HL-60/S4 (cell line): ENCODE measurements around the gene NAGS.
"Not testable (repeated sequence)": the region's sequence is repeated elsewhere in the genome, so short reads cannot be mapped to it uniquely, and the experiment has no call there.

ENCODE experiments used
- in situ Hi-C: fragments of 300-500 bp; cut with MboI; formaldehyde crosslinking; loops from 2 replicates; pipeline ENCODE4 v1.14.3; 2022; ENCODE audit warnings: low sequenced_read_pairs

The NAGS gene

DNA sequence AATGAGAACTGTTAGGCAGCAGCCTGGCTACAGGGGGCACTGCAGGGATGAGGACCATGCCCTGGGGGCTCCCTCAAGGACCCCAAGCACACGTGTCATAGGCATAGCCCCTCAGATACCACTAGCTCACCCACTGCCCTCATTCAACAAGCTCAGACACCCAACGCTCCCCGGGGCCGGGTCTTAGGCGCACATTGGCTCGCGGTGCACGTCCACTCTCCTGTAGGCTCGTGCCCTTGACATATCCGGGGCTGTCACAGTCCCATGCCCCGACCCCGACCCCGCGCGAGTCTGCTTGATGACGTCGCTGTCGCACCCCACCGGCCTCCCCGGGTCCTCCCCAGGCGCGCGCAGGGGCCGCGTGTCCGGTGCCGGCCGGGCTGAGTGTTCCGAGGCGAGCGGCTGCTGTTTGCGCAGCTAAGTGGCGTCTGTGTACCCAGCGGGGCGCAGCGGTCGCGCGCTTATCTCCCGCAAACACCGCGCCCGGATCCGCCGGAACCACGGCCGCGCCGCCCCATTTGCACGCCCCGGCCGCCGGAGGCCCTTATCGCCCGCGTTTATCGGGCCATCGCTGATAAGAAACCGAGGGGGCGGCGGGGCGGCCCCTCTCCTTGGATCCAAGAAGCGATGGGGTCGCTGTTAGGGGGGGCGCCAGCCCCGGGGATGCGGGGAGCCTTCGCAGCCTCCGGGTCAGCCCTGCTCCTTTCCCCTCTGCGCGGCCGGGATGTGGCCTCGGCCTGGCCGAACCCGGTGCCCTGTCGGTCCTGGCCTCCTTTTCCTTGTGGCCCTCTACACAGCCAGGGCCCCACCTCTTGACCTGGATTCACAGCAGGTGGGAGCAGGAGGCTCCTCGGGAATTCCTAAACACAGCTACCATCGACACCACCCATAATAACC is 20.7 kb upstream of the NAGS start:
- in situ Hi-C loops, result no loop called here

DNA sequence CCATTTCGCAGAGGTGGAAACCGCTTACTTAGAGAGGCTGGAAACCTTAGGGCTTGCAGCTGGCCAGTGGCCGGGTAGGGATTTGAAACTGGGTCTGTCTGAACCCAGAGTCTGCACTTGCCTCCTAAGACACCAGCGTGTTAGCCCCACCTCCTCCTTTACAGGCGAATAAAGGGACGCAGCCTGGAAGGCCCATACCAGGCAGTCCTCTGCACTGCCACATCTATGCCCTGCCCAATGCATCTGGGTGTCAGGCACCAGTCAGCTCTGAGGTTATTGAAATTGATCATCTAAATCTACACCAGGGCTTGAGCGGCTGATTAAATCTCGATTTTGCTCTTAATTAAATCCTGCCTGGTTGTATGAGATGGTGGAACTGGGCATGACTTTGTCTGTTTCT is 19.9 kb upstream of the NAGS start:
- in situ Hi-C loops, result no loop called here

DNA sequence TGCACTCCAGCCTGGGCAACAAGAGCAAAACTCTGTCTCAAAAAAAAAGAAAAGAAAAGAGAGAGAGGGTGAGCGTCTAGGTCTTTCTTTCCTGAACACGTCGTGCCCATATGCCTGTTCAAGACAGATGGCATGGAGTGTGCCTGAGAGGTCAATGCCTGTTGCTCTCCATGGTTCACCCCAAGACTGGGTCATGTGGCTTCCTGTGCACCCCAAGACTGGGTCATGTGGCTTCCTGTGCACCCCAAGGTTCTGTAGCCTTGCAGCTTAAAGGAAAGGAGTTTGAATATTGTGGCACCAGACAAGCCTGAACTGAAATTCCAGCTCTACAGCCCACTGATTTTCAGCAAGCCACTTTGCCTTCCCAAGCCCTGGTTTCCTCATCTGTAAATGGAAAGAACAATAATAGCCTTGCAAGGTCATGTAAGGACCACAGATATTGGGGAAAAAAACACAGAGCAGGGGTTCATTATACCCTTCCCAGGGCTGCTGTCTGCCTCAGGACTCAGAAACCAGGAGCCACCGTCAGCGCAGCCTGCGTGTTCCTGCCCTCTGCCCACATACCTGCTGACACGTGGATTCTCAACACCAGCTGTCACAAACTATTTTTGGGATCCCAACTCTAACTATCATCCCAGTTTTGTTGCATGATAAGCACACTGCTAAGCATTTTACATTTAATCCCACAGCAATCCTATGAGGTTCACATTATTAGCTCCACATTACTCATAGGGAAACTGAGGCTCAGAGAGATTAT is 18.0 kb upstream of the NAGS start:
- in situ Hi-C loops, result no loop called here

DNA sequence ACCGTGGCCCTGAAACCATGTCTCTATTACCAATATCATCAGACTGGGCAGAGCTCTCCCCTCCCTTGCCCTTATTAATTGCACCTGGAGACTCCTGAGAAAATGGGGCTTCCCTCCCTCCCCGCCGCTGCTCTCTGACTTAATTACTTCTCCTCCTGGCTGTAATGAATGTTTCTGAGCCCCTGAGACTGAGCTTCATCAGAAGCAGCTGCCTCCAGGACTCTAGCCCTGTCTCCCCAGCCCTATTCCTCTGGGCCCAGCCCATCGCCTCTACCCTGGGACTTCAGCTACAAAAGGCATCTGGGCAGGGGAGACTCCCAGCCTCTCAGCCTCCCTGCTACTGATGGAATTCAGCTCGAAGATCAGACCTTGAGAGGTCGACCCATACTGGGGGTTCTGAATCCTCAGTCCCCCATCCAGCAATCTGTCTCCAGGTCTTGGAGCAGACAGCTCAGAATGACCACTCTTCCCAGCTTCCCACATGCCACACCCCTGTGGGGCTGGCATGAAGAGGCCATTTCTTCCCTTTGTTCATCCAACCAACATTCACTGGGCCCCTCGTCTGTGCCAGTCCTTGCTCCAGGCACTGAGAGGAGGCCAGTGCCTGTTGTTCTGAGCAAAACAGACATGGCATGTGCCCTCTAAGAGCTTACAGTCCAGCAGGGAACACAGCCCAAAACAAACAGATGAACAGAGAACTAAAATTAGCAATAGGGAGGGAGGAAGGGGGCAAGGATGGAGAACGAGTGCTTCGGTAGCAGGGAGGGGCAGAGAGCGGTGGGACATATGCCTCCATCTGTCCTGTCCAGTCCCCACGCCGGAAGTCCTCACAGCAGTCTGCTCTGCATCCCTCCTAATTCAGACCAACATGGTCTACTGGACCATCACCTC is 17.0 kb upstream of the NAGS start:
- in situ Hi-C loops, result no loop called here

DNA sequence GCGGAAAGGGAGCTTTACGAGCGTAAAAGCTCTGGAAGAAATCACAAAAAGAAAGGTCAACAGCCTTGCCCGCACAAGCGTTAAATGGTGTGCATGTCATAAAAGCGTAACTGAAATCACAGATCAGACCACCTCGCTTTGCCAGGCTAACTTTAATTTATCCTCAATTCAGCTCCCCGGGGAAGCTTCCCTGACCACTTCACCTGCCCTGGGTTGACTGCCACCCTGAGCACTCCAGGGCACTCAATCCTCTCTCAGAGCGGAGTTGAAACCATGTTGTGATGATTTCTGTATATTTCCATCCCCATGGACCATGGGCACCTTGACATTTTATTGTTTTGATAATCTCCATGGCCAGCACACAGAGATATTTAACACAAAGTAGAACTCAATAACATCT is 16.1 kb upstream of the NAGS start:
- in situ Hi-C loops, result no loop called here

DNA sequence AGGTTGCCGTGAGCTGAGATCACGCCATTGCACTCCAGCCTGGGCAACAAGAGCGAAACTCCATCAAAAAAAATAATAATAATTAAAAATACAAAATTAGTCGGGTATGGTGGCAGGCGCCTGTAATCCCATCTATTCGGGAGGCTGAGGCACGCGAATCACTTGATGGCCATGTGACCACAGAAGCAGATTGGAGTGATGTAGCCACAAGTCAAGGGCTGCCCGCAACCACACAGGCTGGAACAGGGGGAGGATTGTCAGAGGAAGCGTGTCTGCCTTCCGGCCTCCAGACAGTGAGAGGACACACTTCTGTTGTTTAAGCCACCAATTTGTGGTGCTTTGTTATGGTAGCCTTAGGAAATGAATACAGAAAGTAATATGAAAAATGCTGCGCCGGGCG is 11.8 kb upstream of the NAGS start:
- in situ Hi-C loops, result no loop called here

DNA sequence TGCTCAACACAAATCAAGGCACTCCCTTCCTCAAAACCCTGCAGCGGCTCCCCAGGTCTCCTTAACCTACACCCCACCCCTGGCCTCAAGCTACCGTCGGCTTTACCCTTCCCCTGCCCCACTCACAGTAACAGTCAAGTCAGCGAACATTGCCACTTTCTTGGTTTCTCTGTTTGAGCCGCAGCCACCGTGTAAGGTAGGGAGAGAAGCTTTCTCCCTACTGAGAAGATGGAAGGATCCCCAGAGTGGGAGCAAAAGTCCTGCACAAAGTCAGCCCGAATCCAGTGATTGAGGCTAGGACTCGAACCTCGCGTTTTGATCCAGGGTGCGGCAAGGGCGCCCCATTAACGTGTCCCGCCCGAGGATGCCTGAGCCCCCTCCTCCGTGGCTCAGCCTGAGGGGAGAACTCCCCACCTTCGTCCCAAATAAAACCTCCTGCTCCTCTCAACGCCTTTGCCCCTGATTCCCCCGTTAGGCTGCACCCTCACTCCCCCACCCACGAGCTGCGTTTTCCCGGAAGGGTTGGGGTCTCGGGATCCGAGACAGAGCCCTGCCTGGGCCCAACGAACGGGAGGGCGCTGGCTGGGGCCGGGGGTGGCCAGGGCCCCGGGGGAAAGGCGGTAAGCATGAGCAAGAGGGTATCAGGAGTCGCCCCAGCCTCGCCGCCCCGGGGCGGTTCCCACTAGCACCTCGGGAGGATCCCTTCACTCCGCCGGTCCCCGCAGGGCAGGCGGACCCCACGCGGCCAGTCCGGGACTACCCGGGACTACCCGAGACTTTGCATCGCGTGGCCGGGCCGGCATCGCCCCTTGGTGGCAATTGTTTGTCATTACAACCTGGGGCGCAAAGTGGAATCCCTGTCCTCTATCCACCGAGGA is 9.9 kb upstream of the NAGS start:
- in situ Hi-C loops, result no loop called here

DNA sequence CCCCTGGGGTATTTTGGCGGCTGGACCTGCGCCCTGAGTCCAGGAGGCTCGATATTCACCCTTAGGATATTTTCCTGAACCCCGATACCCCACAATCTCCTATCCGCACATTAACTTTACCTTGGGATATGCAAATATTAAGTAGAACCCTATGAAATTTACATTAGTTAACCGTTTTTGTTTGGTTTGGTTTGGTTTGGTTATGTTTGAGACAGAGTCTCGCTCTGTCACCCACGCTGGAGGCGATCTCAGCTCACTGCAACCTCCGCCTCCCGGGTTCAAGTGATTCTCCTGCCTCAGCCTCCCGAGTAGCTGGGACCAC is 9.3 kb upstream of the NAGS start:
- in situ Hi-C loops, result no loop called here

DNA sequence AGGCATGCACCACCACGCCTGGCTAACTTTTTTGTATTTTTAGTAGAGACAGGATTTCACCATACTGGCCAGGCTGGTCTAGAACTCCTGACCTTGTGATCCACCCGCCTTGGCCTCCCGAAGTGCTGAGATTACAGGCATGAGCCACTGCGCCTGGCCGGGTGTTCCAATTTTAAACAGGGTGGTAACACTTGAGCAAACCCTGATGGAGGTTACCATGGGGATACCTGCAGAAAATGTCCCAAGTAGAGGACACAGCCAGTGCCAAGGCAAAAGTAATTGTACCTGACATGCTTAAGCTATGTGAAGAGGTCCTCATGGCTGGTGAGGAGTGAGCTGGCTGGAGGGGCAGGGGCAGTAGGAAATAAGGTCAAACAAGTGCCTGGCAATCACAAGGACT is 7.2 kb upstream of the NAGS start:
- in situ Hi-C loops, result not testable (repeated sequence)

DNA sequence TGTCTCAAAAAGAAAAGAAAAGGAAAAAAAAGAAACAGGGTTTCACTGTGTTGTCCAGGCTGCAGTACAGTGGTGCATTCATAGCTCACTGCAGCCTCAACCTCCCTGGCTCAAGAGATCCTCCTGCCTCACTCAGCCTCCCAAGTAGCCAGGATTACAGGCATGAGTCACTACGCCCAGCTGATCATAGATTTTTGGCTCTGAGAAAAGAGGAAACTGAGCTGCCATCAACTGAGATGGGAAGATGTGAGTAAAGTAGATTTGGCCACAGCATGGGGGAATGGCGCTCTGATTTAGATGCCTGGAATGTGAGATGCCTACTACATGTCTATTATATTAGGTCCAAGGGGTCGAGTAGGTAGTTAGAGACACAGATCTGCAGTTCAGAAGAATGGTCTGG is 5.9 kb upstream of the NAGS start:
- in situ Hi-C loops, result no loop called here

DNA sequence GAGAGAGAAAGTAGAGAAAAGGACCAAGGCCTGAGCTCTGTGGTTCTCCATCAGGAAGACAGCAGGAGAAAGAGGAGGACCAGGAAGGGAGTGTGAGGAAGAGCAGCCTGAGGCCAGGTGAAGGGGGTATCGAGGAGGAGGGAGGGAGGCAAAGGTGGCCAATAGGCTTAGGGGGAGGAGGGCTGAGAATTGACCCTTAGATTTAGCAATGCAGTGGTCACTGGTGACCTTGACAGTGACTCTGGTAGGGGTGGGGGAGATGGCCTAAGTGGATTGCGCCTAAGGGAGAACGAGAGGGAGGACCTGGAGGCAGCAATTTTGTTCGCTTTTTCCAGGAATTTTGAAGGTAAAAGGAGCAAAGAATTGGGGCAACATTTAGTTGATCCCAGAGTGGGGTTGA is 5.4 kb upstream of the NAGS start:
- in situ Hi-C loops, result no loop called here

DNA sequence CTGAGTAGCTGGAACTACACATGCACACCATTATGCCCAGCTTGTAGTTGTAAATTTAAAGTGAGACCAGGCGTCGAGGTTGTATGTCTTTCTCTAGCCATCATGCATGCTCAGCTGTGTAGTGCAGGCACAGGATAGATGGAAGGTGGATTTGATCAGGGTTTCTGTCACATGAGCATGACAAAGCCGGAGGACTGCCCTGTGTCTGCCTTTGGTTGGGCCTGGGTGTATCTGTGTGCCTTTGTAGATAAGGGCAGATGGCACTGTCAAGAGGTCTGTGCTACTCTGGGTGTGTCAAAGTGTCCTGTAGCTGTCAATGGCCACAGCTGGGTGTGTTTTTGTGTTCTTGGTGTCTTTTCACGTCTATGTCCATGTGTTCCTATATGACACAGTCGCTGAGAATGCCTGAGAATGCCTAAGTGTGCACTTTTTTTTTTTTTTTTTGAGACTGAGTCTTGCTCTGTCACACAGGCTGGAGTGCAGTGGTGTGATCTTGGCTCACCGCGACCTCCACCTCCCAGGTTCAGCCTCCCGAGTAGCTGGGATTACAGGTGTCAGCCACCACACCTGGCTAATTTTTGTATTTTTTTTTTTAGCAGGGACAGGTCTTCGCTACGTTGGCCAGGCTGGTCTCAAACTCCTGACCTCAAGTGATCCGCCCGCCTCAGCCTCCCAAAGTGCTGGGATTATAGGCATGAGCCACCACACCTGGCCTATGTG is 4.1 kb upstream of the NAGS start:
- in situ Hi-C loops, result no loop called here

DNA sequence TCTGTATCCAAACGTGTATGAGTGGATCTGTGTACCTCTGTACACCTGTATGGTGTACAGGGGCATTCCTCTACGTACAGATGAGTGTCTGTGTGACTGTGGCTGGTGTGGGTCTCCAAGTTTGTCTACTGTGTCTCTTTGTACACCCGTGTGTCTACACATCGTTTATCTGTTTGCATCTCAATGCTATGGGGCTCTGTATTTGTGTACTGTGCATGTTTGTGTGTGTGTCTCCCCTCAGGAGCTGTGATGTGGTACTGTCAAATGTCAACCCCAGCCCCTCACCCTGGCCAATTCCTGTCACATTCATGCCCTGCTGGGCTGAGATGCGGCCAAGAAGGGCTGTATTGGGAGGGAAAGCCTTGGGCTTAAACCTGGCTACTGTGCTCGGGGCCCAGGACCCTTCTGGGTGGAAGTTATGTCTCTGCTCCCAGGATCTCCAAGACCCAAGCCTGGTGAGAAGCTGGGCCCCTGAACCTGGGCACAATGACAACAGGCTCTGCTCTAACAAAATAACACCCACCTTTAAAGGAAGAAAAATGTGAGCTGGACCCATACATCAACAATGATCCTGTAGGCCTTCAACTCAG is 3.5 kb upstream of the NAGS start:
- in situ Hi-C loops, result no loop called here

DNA sequence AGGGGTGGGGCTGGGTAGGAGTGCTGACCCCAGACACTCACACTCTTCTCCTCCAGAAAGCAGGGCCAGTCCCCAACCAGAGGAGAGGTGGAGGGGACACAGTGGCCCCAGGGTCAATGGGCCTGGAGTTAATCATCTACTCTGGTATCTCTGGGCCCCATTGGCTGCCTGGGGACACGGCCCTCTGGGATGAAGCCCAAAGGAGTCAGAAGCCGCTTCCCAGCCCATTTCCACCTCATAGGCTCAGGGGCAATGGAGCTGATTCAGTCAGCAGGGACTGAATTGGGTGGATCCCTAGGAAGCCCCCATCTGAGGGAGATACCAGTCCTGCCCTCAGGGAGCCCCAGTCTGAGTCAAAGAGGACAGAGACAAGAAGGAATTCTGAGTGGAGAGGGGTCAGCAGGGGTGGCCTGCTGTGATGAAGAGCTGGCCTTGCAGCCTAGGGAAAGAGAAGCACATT is 2.9 kb upstream of the NAGS start:
- in situ Hi-C loops, result no loop called here

DNA sequence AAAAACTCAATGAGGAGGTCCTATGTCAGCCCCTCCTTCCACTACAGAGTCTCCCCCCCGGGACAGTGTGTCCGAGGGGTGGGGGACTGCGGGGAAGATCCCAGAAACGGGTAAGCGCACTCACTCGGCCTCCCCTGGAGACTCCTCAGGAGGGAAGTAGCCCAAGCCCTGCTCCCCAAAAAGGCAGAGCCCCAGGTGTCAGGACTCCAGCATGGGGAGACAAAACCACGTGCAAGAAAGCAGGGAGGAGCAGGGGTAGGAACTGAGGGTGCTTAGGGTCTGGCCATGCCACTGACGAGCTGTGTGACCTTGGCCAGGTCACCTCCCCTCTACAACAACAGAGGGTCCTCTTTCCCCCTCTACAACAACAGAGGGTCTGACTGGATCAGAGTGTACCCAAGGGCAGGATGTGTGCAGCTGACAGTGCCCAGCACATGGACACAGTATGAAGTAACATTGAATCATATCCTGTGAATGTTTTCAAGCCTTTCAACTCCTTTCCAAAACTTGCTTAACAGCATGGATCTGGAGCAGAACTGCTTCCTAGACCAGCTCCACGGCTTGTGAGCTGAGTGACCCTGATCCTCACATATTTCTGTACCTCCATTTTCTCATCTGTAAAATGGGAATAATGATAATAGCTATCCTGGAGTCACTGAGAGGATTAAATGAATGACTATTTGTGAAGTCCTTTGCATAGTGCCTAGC is 2.1 kb upstream of the NAGS start:
- in situ Hi-C loops, result no loop called here

DNA sequence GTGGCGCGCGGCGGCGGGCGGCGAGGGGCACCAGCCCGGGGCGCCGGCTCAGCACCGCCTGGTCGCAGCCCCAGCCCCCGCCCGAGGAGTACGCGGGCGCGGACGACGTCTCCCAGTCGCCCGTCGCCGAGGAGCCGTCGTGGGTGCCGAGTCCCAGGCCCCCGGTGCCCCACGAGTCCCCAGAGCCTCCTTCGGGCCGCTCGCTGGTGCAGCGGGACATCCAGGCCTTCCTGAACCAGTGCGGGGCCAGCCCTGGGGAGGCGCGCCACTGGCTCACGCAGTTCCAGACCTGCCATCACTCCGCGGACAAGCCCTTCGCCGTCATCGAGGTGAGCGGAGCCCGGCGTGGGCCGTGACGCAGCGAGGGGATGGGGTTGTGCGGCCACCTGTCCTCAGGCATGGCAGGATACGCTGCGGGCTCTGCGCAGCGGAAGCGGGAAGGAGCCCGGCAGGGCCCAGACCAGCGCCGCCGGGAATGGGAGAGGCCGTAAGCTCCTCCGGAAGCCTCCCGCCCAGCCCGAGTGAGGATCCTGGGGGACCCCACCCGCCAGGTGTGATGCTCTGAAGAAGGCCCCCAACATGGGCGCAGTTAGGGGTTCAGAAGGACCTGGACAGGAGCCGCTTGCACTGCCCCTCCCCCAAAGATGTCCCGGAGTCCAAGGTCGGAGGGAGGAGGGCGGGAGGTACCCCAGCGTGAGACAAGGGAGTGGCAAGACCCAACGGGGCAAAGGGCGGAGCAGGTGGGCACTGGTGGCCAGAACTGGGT is 522 bp downstream of the NAGS start:
- in situ Hi-C loops, result no loop called here

DNA sequence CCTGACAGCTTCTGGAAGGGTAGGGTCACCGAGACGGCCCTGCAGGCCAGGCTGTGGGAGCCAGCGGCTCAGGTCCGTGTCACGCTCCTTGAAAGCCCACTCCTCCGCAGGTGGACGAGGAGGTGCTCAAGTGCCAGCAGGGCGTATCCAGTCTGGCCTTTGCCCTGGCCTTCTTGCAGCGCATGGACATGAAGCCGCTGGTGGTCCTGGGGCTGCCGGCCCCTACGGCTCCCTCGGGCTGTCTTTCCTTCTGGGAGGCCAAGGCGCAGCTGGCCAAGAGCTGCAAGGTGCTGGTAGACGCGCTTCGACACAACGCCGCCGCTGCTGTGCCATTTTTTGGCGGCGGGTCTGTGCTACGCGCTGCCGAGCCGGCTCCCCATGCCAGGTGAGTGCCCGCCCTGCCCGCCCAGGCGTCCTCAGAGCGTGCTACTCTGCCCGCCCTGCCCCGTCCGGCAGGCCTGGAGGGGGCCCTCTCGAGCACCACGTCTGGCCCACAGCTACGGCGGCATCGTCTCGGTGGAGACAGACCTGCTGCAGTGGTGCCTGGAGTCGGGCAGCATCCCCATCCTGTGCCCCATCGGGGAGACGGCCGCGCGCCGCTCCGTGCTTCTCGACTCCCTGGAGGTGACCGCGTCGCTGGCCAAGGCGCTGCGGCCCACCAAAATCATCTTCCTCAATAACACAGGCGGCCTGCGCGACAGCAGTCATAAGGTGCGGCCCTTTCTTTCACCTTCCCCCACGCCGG is 1.3 kb downstream of the NAGS start:
- in situ Hi-C loops, result no loop called here

DNA sequence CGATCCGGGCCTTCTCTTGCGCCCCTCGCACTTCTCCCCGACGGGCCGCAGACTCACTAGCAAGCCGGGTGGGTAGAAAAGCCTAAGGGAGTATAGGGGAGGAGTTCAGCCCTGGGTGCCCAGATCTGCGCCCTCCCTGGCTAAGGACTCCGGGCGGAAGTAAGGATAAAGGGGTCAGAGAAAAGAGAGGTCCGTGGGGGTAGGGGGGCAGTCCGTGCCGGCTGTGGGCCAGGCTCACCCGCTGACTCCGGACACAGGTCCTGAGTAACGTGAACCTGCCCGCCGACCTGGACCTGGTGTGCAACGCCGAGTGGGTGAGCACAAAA is 1.8 kb downstream of the NAGS start:
- in situ Hi-C loops, result no loop called here
